Chondrocyte (in vitro differentiated cells): ENCODE measurements around the gene PTPRG. TPM values are rescaled to one million over a fixed set of nuclear protein-coding genes. Genes with fewer than 3 reads are reported as not detected.

Experiments
- DNase-seq: peaks from one replicate; pipeline ENCODE4 v3.0.0; 2021; ENCODE audit warnings: mixed read lengths, low spot score
- H3K27ac Mint-ChIP-seq: one replicate; pipeline ENCODE4 v1.8.0; 2021; ENCODE audit warnings: mild to moderate bottlenecking, moderate library complexity, mixed read lengths; ENCODE audit not compliant: unreplicated experiment
- H3K27me3 Mint-ChIP-seq: 2 replicates; pipeline ENCODE4 v1.8.0; 2021; ENCODE audit warnings: low read depth, mixed read lengths
- H3K36me3 Mint-ChIP-seq: 2 replicates; pipeline ENCODE4 v1.8.0; 2021; ENCODE audit warnings: low read depth, mixed read lengths
- H3K4me1 Mint-ChIP-seq: 2 replicates; pipeline ENCODE4 v1.8.0; 2021; ENCODE audit warnings: low read depth, mild to moderate bottlenecking, mixed read lengths
- H3K4me3 Mint-ChIP-seq: one replicate; pipeline ENCODE4 v1.8.0; 2021; ENCODE audit warnings: mild to moderate bottlenecking, moderate library complexity, mixed read lengths; ENCODE audit not compliant: unreplicated experiment
- H3K9me3 Mint-ChIP-seq: 2 replicates; pipeline ENCODE4 v1.8.0; 2021; ENCODE audit warnings: low read depth, mixed read lengths
- CTCF ChIP-seq: fragments of 200-600 bp; sonication (generic); IDR thresholded peaks from 2 replicates; pipeline ENCODE4 v1.5.0; 2021; ENCODE audit warnings: antibody characterized with exemption, mild to moderate bottlenecking, moderate library complexity
- total RNA-seq: library from RNA; stranded (reverse); gene quantifications from 3 replicates; pipeline ENCODE4 v1.2.1, GENCODE V29; 2021

The PTPRG gene
- total RNA-seq, 1 donor from 2014 or later: 45.5 TPM

GRCh38 chr3:62011666-62012065 lies 450.3 kb downstream of the PTPRG start:
- Mint-ChIP-seq H3K36me3 (no peaks in the 10 kb centered on the region), H3K9me3 (no peaks in the 10 kb centered on the region), H3K27me3 (no peaks in the 10 kb centered on the region), H3K27ac (no peak overlapping the region), H3K4me3 (no peak overlapping the region), H3K4me1 (peaks cover 10% of the 10 kb centered on the region)
- TF ChIP-seq CTCF: no peak
- no peak for DNase-seq

DNA sequence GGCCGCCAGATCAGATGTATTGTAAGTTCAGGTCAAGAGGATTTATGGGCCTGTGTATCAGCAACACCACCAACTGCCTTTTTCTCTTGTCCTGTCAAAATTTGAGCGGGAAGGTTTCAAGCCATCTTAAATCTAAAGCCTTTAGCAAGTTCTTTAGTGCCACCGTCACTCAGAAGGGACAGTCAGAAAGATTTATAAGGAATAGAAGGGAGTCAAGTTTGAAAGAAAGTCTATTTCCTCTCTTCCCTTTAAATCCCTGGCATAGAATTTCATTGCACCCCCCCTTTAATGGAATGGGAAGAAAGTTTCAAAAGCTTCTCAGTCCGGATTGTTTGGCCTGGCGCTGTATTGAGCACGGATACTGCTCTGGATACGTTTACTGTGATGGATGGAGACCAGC lies 452.6 kb downstream of the PTPRG start:
- Mint-ChIP-seq H3K4me3 (no peak overlapping the region), H3K27ac (no peak overlapping the region), H3K9me3 (no peaks in the 10 kb centered on the region), H3K36me3 (peaks cover 3% of the 10 kb centered on the region), H3K4me1 (no peaks in the 10 kb centered on the region), H3K27me3 (no peaks in the 10 kb centered on the region)
- no peak for DNase-seq
- no peak for TF ChIP-seq CTCF

DNA sequence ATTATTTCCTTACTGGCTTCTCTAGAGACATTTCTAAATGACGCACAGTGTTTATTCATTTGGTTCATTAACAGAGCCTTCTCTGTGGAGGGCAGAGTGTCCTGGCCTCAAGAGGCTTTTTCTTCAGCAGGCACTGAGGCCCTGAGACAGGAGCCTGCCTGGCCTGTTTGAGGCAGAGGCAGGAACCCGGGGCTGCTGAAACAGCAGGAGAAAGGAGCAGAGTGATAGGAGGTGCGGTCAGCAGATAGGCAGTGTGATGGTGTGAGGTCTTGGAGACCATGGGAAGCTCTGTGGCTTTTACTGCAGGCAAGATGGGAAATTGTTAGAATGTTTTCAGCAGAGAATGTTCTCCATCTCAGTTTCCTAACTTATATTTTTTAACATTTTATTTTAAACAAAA lies 453.7 kb downstream of the PTPRG start:
- H3K4me3 Mint-ChIP-seq: no peak overlapping the region
- H3K36me3 Mint-ChIP-seq: peaks cover 3% of the 10 kb centered on the region
- no peaks in the 10 kb centered on the region for H3K27me3 Mint-ChIP-seq

DNA sequence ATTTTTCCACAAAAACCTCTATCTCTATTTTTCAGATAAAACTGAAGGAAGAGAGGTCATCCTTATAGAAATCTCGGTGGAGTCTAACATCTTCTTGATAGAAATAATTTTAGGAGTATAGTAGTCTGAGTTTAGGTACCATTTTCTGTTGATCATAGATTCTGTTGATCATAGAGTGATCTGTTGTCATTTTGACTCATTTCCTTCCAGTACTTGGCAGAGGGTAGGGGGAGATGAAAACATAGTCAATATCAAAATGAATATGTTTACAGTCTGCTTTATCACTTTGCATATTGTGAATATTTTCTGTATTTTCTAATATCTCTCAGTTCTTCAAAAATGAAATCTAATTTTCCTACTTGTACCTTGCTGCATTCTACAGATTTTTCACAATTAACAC lies 458.5 kb downstream of the PTPRG start:
- no peak for TF ChIP-seq CTCF
- Mint-ChIP-seq H3K9me3 (no peaks in the 10 kb centered on the region), H3K27me3 (no peaks in the 10 kb centered on the region), H3K27ac (no peak overlapping the region), H3K4me3 (no peak overlapping the region), H3K4me1 (no peaks in the 10 kb centered on the region), H3K36me3 (peaks cover 3% of the 10 kb centered on the region)
- DNase-seq: no peak

More for the DNA sequence above, 453.7 kb downstream of the PTPRG start:
- H3K9me3 Mint-ChIP-seq: no peaks in the 10 kb centered on the region
- TF ChIP-seq CTCF: no peak
- DNase-seq: no peak
- no peaks in the 10 kb centered on the region for H3K4me1 Mint-ChIP-seq
- H3K27ac Mint-ChIP-seq: no peak overlapping the region

DNA sequence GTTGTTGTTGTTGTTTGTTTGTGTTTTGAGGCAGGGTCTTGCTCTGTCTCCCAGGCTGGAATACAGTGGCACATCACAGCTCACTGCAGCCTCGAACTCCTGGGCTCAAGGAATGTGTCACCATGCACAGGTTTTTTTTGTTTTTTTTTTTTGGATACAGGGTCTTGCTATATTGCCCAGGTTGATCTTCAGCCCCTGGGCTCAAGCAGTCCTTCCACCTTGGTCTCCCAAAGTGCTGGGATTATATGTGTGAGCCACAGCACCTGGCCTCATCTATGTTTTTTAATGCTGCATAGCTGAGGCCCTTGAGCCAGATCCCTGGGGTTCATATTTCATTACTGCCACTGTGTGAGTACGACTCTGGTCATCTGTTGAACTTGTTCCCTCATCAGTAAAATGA lies 459.3 kb downstream of the PTPRG start:
- H3K27ac Mint-ChIP-seq: no peak overlapping the region
- H3K36me3 Mint-ChIP-seq: peaks cover 3% of the 10 kb centered on the region
- no peak for TF ChIP-seq CTCF
- H3K27me3 Mint-ChIP-seq: no peaks in the 10 kb centered on the region
- no peaks in the 10 kb centered on the region for H3K4me1 Mint-ChIP-seq
- no peak overlapping the region for H3K4me3 Mint-ChIP-seq
- H3K9me3 Mint-ChIP-seq: no peaks in the 10 kb centered on the region
- DNase-seq: no peak
